IMR-90 (cell line): Measurements from ENCODE around the gene PTPRN2.

Experiments
- CEBPB ChIP-seq: IDR thresholded peaks from 2 replicates; pipeline ENCODE4 v1.6.1; 2012; ENCODE audit warnings: low read depth, low read length, improper control_type of control experiment
- MAZ ChIP-seq: IDR thresholded peaks from 2 replicates; pipeline ENCODE4 v1.6.1; 2012; ENCODE audit warnings: low read depth, mild to moderate bottlenecking, low read length, improper control_type of control experiment, moderate library complexity, borderline replicate concordance
- MXI1 ChIP-seq: IDR thresholded peaks from 2 replicates; pipeline ENCODE4 v1.6.1; 2012; ENCODE audit warnings: low read depth, mild to moderate bottlenecking, low read length, moderate library complexity, borderline replicate concordance
- NFE2L2 ChIP-seq: fragments of 150-350 bp; IDR thresholded peaks from 2 replicates; pipeline ENCODE4 v1.6.1; 2016; ENCODE audit warnings: low read depth, mild to moderate bottlenecking, low read length
- POLR2A ChIP-seq: IDR thresholded peaks from 2 replicates; pipeline ENCODE4 v1.6.1; 2012; ENCODE audit warnings: mild to moderate bottlenecking, low read depth, low read length
- RAD21 ChIP-seq: IDR thresholded peaks from 2 replicates; pipeline ENCODE4 v1.6.1; 2012; ENCODE audit warnings: low read length, improper control_type of control experiment
- RCOR1 ChIP-seq: IDR thresholded peaks from 2 replicates; pipeline ENCODE4 v1.6.1; 2012; ENCODE audit warnings: mild to moderate bottlenecking, low read length, improper control_type of control experiment; ENCODE audit not compliant: insufficient replicate concordance
- TF ChIP-seq, protein P1 (sequence below): conservative IDR thresholded peaks from 2 replicates; pipeline ENCODE4 v1.5.1; 2012; ENCODE audit warnings: mild to moderate bottlenecking, low read depth, low read length, improper control_type of control experiment
- TF ChIP-seq, protein P2 (sequence below): fragments of 150-350 bp; IDR thresholded peaks from 2 replicates; pipeline ENCODE4 v1.6.1; 2016; ENCODE audit warnings: low read depth, mild to moderate bottlenecking, low read length, moderate library complexity, borderline replicate concordance
- TF ChIP-seq, protein P3 (sequence below): fragments of 150-350 bp; IDR thresholded peaks from 2 replicates; pipeline ENCODE4 v1.6.1; 2017; ENCODE audit warnings: mild to moderate bottlenecking, antibody characterized with exemption, low read length, low read depth

DNA sequence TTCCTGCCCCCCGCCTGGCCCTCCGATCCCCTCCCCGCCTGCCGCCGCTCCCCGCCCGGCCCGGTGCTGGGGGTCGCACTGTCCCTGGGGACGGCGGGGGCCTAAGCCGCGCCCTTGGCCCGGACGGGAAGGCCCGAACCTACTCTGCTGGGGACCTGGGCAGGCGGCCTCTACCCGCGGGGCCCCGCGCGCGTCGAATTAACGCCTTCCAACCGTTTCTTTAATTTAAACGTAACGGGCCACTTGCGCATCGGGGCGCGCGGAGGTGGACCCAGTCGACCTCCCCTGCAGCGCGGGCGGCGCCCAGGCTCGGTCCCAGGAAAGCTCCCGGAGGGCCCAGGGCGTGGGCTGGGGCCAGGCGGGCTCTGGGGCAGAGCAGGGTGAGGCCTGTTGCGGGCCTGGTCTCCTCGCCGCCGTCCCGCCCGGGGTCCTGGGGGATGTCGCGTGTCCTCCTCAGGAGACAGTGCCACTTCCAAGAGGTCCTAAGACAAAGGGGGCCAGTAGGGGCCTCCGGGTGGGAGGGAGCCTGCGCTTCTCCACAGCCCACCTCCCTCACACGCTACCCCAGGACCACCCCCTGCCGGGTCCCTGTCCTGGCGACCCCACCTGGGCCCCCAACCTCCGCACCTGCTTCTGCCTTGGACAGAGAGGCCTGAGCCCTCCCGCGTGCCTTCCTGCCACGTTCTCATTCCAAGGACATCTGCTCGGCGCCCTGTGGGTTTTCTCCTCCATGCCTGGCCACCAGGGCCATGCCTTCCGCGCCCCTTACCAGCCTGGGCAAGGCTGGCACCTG, 658 bp upstream of the PTPRN2 start:
- no peak for TF ChIP-seq POLR2A
- TF ChIP-seq, protein P1, sequence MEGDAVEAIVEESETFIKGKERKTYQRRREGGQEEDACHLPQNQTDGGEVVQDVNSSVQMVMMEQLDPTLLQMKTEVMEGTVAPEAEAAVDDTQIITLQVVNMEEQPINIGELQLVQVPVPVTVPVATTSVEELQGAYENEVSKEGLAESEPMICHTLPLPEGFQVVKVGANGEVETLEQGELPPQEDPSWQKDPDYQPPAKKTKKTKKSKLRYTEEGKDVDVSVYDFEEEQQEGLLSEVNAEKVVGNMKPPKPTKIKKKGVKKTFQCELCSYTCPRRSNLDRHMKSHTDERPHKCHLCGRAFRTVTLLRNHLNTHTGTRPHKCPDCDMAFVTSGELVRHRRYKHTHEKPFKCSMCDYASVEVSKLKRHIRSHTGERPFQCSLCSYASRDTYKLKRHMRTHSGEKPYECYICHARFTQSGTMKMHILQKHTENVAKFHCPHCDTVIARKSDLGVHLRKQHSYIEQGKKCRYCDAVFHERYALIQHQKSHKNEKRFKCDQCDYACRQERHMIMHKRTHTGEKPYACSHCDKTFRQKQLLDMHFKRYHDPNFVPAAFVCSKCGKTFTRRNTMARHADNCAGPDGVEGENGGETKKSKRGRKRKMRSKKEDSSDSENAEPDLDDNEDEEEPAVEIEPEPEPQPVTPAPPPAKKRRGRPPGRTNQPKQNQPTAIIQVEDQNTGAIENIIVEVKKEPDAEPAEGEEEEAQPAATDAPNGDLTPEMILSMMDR, result no peak
- no peak for TF ChIP-seq MXI1
- TF ChIP-seq MAZ, result no peak
- no peak for TF ChIP-seq CEBPB
- TF ChIP-seq, protein P2, sequence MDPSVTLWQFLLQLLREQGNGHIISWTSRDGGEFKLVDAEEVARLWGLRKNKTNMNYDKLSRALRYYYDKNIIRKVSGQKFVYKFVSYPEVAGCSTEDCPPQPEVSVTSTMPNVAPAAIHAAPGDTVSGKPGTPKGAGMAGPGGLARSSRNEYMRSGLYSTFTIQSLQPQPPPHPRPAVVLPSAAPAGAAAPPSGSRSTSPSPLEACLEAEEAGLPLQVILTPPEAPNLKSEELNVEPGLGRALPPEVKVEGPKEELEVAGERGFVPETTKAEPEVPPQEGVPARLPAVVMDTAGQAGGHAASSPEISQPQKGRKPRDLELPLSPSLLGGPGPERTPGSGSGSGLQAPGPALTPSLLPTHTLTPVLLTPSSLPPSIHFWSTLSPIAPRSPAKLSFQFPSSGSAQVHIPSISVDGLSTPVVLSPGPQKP, result no peak
- no peak for TF ChIP-seq RAD21
- TF ChIP-seq RCOR1, result no peak
- no peak for TF ChIP-seq NFE2L2
- TF ChIP-seq, protein P3, sequence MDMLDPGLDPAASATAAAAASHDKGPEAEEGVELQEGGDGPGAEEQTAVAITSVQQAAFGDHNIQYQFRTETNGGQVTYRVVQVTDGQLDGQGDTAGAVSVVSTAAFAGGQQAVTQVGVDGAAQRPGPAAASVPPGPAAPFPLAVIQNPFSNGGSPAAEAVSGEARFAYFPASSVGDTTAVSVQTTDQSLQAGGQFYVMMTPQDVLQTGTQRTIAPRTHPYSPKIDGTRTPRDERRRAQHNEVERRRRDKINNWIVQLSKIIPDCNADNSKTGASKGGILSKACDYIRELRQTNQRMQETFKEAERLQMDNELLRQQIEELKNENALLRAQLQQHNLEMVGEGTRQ, result no peak
